ENCODE measurements around the gene GSC2.

The GSC2 gene

DNA sequence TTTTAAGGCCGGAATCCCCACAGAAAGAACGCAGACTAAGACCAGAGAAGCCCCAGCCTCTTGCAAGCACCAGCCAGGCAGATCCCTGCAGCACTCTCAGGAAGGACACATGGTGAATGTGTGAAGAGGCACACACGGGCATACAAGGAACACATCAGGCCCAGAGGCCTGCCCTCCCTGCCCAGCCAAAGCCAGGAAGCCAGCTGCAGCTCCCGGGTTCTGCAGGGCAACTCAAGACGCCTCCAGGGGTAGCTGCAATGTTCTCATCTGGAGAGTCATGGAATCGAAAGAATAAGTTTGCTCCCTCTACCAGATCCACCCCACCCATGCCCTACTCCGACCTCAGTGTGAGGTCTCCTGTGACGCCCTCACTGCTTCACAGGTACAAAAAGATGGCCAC lies 30.1 kb downstream of the GSC2 start:
- no peak for DNase-seq (ENCODE audit: low read depth)

DNA sequence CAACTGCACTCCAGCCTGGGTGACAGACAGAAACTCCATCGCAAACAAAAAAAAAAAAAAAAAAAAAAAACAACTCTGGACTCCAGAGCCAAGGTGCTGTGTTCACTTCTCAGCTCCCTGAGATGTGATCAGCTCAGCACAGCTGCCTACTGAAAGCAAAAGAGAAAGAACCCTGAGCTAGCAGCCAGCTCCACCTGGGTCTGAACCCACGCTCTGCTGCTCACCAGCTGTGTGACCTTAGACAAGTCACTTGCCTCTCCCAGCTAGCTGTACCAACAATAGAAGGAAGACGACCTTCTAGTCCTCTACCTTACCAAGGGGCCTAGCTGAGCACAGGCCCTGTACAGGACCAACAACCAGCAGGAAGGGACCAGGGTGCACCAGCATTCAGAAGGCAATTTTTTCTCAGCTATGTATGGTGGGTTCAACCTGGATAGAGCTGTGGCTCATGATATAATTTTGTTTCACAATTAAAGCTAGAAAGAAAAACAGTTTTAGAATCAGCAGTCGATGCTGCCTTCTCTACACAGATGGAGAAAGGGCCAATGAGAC lies 31.7 kb downstream of the GSC2 start:
- no peak for DNase-seq (ENCODE audit: low read depth)

DNA sequence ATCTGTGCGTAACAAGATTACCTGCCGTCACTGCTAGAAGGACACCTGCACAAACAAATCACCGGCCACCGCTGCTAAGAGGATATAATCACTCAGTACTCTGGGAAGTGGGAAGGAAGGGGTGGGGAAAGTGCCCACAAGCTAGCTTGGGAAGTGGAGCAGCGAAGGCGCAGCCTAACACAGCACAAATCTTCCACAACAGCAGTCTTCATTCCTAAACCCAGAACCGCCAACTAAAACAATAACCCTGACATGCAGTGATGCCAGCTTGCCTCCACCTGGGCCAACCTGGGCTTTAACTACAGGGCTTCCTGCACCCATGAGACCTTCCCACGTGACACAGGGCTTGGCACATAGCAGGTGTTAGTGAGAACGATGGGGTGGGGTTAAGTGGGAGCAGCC lies 33.0 kb downstream of the GSC2 start:
- no peak for DNase-seq (ENCODE audit: low read depth)

DNA sequence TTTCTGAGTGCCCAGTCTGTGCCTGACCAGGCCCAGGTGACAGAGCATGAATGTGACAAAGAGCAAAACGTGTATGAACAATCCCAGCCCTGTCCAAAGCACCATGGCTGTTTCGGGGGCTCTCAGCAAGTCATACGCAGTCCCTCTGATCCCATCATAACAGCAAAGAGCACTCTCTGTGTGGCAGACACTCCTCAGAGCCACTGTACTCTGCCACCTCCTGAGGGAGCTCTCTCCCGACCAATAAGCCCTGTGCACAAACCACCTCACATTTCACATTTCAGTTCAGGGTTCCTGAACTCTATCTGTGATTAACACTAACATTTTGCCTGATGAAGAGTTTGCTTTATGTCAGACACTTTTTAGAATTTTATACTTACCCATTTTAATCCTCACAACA lies 34.5 kb downstream of the GSC2 start:
- DNase-seq (ENCODE audit: low read depth) = no peak

DNA sequence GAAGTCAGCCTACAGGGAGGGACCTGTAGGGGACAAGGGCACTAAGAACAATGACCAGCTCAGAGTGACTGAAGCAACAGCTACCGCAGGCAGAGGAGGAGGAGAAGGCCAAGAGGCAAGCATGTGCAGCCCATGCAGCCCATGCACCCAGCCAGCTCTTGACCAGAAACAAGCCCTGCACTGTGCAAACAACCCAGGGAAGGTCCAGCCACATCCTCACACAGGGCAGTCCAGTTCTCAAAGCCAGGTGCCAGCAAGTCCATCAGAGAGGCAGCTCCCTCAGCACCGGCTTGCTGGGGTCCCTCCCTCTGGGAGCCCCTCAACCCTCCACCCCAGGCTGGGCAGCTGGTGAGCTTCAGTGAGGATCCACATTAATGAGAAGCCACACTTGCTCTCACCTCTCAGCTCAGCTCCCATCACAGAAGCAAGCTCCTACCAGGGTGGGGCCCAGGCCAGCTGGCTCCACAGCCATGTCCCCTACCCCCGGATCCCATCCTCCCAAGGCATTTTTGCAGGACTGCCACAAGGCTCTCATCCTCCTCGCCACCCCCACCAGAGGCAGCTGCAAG lies 35.0 kb downstream of the GSC2 start:
- no peak for DNase-seq (ENCODE audit: low read depth)

DNA sequence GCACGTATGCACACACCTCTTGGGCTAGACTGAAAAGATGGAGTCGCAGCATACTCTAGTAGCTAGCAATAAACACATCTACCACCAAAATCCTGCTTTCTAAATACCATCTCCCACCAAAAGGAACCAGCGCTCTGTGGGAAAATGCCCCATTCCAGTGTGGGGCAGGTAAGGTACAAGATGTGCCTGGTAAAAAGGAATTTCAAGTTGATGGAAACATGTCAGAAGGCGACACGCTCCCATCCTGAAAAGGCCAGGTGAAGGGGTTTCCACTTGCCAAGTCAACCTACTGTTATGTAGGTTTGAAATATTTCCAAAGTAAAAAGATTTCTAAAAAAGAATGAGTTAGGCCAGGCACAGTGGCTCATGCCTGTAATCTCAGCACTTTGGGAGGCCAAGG lies 36.7 kb downstream of the GSC2 start:
- no peak for DNase-seq (ENCODE audit: low read depth)

DNA sequence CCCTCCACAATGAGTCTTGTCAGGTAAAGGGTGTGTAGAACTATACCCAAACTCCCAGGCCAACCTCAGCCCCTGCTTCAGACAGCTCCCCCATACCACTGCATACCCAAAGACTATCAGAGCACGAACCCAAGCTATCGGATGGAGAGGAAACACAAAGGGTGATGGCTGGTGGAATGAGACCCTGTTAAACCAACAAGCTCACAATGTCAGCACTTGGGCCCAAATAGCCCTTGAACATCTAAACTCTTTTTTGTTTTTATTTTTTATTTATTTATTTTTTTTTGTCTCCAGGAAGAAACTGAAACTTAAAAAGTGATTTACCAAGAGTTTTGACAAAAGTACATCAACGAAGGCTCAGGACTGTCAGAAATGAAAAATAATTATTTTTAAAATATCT lies 38.5 kb downstream of the GSC2 start:
- DNase-seq (ENCODE audit: low read depth) = no peak

DNA sequence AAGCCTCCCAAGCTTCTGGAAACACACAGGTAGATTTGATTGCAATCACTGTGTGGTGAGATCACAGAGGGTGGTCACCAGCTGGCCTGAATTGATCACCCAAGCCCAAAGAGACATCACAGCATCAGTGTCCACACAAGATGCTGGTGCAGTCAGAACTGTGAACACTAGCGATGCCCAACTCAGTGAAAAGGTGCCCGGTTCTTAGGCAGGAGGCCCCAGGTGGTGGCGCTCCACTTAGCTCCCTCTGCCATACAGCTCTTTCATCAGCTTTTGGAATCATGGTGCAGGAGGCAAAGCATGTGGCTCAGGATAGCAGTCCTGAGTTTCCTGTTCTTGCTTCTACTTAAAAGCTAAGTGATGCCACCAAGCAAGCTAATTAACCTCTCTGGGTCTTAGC lies 39.0 kb downstream of the GSC2 start:
- DNase-seq (ENCODE audit: low read depth) = no peak

DNA sequence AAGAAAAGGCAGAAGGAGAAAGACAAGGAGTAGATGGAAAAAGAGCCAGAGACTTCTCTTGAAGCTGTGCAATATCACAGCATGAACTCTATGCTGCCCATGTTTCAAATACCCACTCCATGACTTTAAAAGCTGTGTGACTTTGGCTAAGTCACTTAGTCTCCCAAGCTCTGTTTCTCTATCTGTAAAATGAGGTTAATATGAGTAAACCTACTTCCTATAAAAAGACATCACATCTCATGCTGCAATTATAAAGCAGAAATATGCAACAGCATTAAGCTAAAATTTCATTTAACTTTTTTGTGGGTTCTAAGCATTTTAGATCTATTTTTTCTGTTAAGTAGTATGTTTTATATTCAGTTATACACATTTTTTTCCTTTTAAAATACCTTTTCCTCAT lies 39.4 kb downstream of the GSC2 start:
- DNase-seq (ENCODE audit: low read depth) = no peak

DNA sequence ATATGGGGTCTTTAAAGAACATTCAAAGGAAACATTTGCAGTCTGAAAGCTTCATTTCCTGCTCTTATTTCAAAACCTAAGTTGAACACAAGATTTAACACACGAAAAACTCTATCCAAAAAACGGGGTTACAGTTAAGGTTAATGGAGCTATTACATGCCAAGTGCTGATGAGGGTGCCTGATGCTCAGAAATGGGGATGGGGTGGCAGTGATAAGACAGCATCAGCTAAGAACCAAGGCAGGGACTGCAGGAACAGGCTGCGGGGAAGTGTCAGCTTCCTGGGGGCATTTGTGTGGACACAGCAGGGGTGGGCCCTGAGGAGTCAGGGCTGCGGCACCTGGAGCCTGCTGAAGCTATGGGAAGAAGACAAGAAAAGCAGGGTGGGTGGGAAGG lies 40.0 kb downstream of the GSC2 start:
- DNase-seq (ENCODE audit: low read depth) = no peak

DNA sequence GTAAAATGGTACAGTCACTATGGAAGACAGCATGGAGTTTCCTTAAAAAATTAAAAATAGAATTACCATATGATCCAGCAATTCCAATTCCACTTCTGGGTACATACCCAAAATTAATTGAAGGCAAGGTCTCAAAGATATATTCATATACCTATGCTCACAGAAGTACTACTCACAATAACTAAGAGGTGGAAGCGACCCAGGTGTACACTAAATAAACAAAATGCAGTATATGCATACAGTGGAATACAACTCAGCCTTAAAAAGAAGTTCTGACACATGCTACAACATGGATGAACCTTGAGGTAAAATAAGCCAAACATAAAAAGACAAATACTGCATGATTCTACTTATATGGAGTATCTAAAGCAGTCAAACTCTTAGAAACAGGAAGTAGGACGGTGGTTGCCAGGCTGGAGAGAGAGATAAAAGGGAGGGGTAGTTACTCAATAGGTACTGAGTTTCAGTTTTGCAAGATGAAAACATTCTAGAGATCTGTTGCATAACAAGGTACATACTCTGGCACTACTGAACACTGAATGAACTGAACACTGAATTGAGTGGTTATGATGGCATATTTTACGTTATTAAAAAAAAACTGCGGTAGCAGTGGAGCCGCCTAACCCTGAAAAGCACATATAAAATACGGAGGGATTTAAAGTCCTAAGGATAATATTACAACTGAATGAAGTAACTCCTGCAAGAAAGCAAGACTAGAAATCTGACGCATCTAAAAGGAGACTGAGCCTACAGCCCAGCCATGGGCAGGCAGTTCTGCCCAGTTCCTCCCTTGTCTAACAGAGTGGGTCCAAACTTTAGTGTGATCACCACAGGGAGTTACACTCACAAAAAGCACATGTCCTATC lies 40.7 kb downstream of the GSC2 start:
- DNase-seq (ENCODE audit: low read depth) = no peak

DNA sequence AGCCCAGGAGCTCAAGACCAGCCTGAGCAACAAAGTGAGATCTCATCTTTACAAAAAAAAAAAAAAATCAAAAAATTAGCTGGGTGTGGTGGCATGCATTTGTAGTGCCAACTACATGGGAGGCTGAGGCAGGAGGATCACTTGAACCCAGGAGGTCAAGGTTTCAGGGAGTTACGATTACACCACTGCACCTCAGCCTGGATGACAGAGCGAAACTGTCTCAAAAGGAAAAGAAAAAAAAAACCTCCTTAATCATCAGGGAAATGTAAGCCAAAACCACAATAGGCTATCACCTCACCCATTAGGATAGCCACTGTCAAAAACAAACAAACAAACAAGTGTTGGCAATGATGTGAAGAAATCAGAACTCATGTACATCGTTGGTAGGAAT lies 41.3 kb downstream of the GSC2 start:
- no peak for DNase-seq (ENCODE audit: low read depth)

DNA sequence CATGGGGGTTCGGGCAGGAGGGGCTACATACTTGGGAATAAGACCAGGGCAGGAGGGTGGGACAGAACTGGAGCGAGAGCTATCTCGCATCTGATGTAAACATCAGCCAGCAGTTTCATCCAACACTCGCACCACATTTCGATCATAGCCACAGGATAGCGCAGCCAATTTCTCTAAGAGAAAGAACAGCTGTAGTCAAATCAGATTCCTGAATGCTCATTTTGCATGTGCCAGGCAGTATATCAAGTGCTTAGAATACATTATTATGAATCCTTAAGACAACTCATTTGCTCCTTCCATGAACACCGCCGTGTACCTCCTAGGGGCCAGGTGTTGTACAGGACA lies 42.4 kb downstream of the GSC2 start:
- no peak for DNase-seq (ENCODE audit: low read depth)

DNA sequence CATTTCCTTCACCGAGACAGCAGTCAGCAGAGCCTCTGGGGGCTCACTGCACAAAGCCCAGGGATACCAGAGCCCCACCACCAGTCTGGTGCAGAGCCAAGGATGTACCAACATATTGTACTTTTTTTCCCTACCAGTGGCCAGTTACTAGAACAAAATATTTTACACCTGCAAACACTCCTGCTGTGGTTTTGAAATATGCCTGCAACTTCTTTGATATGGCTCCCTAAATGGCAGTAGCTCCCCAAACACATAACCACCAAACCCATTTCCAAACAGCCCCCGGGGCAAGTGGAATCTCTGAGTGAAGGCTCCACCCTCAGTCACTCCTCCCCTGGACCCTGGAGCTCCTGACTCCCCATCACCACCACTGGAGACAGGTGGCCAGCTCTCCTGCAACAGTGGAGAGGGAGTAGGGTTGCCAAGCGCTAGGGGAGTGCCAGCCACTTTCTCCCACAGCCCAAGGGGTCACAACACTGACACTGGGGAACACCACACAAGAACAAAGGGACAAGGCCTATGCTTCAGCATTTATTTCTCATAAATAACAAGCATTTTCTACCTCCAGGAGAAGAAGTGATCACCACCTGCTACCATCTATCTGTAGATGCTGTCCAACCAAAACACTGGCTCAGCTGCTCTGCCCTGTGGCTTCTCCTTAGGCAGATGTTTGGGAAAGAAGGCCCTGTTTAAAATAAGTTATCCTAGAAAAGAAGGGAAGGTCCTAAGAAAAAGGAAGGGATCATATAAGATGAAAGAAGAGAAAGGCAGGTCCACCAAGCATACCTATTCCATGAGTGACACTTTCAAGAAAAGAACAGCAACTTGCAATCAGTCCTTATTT lies 43.0 kb downstream of the GSC2 start:
- no peak for DNase-seq (ENCODE audit: low read depth)

DNA sequence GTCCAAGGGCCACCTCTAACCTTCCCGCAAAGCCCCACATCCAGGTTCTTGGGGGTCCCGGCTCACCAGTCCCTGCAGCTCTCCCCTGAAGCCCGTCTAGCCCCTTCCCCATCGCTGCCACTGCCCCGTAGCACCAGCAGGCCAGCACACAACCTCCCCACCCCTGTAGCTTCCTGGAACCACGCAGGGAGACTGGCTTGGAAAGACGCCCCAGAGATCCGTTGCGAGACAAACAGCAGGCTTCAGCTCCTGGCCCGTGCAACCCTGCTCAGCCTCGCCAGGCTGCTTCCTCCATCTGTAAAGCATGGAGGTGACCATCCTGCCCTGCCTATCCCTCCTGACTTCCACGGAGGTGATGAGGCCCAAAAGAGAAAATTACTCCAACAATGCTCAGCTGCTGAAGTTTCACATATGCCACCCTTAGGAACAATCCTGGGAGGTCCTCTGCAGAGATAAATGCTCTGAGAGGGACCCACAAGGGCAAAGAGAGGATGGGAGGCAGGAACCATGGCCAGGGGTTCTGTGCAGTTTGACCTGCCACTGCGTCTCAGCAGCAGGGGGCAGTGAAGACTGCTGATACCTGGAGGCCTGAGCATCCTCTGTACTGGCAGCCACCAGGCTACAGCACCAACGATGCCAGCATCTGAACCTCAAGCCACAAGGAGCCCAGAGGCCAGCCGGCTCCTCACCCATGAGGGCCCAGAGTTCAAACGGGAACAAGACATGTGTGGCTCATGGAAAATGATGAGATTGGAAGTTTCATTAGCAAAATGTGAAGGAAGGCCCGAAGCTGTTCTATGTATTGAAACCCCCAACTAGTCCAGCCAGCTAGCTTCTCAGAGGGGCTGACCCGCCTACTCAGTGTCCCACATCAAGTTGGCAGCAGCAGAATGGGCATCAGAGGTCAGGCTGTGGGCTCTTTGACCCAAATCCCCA lies 44.0 kb downstream of the GSC2 start:
- no peak for DNase-seq (ENCODE audit: low read depth)

DNA sequence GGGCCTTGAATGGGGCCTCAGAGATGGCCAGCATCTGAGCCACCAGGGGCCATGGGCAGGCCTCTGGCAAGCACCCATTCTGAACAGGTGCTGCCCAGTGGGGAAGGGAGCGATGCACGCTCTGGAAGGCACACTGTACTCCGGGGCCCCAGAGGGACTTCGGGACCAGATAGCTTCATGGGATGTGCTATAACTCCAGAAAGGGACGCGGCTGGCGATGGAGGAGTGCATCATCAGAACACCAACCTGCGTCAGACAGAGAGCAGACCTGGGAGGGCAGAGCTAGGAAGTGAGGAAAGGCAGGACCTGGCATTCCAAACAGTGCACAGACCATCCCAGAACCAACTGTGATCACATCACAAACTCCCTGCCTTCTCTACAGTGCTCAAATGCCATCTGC lies 44.6 kb downstream of the GSC2 start:
- DNase-seq (ENCODE audit: low read depth) = no peak

DNA sequence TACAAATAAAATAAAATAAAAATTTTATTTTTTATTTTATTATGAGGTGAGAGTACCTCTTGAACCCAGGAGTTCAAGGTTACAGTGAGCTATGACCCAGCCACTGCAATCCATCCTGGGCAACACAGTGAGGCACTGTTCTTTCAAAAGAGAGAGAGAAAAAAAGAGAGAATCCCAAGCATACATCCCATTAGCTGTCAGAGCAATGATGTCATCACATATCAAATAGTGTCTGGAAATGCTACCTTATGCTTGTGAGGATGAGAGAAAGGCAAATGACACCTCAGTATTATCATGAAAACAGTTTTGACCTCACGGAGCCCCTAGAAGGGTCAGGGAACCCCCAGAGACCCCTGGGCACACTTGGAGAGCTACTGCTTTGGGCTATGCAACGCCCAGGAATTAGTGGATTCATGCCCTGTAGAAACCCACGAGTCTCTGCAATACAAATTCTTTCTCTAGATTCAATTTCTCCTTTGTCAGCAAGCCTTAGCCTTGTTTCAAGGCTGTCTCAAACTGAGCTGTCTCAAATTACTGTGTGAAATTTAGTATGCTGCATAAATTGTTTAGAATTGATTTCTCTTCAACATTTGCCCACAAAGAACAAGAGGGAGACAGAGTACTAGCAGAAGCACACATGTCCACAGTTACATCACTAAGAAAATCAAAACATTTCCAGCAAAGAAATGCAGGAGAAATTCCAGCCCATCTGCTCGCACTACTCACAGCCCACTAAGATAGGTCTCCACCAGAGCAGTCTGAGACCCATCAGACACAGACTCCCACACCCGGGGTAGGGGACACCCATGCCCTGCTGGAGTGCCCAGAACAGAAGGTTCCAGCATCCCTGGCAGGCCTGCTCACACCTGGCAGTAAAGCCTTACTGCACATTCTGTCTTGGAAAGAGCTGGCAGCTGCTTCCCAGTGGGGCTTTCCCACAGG lies 45.9 kb downstream of the GSC2 start:
- DNase-seq (ENCODE audit: low read depth) = no peak

DNA sequence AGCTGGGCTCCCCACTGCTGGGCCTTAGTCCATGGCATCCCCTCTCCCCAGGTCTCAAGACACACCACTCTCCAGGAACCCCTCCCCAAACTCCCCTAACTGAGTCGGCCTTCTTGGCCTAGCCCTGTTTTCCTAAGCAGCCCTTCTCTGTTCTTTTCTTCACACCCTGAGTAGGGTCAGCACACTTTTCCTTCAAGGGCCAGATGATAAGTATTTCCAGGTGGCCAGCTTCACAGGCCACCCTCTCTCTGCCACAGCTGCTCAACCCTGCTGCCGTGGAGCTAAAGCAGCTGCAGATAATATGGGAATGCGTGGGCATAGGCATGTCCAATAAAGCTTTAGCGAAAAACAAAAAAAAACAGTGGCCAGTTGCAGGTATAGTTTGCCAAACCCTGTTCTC lies 51.9 kb downstream of the GSC2 start:
- no peak for DNase-seq (ENCODE audit: low read depth)

DNA sequence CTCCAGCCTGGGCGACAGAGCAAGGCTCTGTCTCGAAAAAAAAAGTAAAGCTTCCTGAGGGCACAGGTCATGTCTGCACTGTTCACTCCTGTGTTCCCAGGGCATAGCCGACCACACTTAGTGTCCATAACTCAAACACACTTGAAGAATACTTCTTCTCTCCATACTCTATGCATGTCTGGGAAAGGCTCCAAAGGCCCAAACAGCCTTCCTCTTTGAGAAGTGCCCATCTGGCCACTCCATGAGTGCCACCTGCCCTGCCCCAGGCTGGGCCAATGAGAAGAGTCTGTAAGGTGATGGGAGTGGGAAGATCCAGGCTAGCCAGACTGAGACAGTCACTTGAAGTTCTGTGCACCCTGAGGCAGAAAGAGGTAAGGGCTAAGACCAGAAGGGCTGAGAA lies 52.6 kb downstream of the GSC2 start:
- no peak for DNase-seq (ENCODE audit: low read depth)
